NCI-H2081 (cell line): ENCODE data around the gene OR2A2.
A peak's percentile ranks its signal among the peaks of the same experiment; 100 is the strongest.
"Not testable (repeated sequence)": the region's sequence is repeated elsewhere in the genome, so short reads cannot be mapped to it uniquely, and the experiment has no call there.

ENCODE experiments used
- DNase-seq, 2 experiments: peaks; one replicate each; lab custom pipeline; 2025; lab: John Stamatoyannopoulos, UW

Gene OR2A2, protein sequence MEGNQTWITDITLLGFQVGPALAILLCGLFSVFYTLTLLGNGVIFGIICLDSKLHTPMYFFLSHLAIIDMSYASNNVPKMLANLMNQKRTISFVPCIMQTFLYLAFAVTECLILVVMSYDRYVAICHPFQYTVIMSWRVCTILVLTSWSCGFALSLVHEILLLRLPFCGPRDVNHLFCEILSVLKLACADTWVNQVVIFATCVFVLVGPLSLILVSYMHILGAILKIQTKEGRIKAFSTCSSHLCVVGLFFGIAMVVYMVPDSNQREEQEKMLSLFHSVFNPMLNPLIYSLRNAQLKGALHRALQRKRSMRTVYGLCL

DNA sequence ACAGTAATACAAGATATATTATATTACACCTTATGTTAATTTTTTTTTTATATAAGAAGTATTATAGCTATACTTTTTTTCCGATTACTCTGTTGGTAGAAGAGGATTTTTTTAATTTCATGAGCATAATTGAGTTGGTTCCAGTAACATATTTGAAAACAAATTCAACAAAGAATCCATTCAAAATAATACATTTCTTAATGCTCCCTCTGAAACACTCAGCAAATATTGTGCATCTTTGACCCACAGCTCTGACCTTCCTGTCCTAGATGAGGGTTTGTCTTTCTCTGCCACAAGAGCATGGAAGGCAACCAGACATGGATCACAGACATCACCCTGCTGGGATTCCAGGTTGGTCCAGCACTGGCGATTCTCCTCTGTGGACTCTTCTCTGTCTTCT lies at the start of gene OR2A2:
TSS of gene OR2A2 (plus strand) at position 301 of the 400 bp plus-strand sequence. CDS start at position 301, 0 bp downstream.
- DNase-seq: no peak

DNA sequence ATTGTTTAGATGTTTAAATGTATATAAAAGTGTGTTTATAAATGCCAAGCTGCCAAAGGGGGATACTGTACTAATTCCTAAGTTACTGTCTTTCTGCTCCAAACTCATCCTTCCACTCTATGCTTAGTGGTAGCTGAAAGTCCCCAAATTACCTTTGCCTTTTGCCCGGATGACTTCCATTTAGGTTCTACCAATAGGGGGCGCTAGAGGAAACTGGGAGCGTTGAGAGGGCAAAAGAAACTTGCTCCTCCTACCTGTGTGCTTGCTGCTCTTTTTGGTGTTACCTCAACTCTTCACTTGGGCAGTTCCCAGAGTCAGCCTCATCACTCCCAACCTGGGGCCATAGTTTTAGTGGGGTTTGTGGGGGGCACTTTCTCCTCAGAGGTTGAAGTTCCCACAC lies 45.7 kb upstream of the OR2A2 start:
- DNase-seq: no peak

DNA sequence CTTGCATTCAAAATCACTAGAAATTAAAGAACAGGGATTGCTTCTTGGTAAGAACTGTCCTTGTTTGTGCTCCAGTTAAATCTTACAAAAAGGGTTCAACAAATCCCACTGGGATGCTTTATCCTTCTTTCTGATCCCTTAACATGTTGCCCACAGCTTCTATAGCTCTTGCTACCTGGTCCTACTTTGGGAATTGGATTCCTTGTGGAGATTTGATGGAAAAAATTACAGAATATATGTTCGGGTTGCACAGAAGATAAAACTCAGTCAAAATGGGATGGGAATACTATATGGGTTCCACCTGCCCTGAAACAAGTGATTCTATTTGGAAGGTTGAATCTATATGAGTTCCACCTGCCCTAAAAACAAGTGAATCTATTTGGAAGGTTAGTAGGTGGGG lies 39.9 kb upstream of the OR2A2 start, which contains the start of gene OR2A25:
TSS of gene OR2A25 (plus strand) at position 301 of the 400 bp plus-strand sequence. CDS start 4,409 bp downstream, outside the sequence.
- no peak for DNase-seq

DNA sequence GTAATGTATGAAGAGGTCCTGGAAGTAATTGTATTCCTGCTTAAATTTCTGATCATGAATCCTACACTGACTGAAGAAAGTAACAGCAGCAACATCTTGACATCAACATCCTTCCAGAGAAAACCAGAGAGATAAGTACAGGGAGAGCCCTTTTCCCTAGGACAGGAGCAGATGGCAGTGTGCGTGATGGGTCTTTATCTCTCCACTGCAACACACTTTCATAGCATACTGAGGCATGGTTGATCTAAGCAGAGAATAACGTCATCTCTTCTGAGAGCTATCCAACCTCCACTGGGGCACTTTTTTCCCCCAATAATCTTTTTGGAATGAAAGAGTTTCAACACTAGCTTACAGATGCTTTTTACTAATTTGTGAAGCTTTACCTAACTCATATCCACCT lies 39.4 kb upstream of the OR2A2 start:
- no peak for DNase-seq

DNA sequence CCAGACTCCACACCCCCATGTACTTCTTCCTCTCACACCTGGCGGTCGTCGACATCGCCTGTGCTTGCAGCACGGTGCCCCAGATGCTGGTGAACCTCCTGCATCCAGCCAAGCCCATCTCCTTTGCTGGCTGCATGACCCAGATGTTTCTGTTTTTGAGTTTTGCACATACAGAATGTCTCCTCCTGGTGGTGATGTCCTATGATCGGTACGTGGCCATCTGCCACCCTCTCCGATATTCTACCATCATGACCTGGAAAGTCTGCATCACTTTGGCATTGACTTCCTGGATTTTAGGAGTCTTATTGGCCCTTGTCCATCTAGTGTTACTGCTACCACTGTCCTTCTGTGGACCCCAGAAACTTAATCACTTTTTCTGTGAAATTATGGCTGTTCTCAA lies 35.0 kb upstream of the OR2A2 start:
- no peak for DNase-seq

DNA sequence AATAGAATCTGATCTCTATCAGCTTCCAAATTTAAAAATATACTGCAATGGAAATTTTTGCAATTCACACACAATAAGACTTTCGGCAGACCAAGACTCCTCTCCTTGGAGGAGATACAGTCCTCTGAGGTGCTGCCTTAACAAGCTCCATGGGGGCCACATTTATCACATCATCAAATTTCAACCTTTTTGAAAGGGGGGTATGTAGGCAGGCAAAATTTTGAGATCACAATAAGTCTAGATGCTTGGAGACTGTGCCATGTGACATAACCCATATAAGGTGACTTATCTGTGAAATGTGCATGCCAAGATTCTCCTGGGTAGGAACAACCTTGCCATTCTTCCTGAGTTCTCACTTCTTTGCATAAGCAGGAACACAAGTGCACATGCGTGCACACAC lies 23.4 kb upstream of the OR2A2 start, which contains the start of gene OR2A12:
TSS of gene OR2A12 (plus strand) at position 301 of the 400 bp plus-strand sequence. CDS start 8,830 bp downstream, outside the sequence.
- DNase-seq: no peak

DNA sequence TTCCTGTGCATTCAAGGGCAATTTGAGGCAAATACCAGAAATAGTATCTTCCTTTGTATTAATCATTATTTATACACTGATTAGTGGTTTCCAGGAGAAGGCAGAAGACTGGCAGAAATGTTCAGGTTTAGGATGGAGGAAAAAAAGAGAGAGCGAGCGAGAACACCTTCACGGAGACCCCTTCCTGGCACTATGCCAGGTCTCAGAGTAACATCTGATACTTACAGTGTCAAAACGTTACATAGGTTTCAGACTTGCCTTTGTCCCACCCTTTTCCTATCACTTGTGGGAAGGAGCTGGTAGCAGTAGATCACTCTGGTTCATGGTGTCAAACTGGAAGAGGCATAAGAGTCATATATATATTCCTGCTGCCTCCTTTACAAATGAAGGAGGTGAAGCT lies 22.7 kb upstream of the OR2A2 start:
- DNase-seq: no peak

DNA sequence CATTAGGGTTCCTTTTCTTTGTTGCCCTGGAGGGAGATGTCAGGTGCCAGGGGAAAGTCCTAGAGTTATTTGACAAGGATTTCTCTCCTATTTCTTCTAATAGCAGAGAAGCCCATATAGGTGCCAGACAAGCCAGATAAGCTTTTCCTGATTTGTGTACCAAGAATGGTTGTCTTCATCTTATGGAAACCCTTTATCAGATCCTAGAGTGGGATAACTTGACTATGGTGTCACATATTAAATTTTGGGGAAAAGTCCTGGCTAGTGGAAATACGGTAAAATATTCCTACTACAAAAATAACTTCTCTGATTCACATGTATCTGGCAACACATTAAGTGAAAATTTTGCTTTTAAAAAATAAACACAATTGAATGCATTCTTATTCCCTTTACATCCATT lies 22.2 kb upstream of the OR2A2 start:
- no peak for DNase-seq

DNA sequence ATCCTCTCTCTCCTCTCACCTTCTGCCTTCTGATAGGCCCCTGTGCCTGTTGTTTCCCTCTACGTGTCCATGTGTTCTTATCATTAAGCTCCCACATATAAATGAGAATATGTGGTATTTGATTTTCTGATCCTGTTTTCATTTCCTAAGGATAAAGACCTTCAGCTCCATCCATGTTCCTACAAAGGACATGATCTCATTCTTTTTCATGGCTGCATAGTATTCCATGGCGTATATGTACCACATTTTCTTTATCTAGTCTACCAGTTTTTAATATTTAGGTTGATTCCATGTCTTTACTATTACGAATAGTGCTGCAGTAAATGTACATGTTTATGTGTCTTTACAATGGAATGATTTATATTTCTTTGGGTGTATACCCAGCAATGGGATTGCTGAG lies 18.7 kb upstream of the OR2A2 start:
- no peak for DNase-seq

DNA sequence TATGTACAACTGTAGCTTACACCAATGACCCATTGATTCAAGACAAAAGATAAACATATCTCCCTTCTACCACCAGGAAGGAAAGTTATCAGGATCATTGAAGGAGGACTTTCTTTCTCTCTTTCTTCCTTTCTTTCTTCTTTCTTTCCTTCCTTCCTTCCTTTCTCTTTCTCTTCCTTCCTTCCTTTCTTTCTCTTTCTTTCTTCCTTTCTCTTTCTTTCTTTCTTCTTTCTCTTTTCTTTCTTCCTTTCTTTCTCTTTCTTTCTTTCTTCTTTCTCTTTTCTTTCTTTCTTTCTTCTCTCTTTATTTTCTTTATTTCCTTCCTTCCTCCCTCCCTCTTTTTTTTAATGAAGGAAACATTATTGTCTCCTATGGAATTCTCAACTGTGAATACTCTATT lies 10.6 kb upstream of the OR2A2 start:
- no peak for DNase-seq

DNA sequence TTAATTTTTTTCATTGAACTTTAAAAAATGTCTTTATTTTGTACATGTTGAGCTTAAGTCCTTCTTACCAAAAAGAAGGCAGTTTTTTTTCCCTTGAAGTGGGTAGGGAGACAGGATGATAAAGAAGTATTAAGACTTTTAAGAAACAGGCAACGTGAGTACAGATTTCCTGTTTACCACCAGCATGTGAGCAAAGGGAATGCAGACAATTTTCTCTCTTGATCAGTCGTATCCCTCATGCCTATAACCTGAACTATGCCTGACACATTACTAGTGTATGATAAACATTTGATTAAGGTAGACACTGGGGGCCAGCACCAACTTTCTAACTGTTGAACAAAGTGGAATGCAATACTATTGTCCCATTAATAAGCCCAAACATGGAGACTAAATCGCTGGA lies 8.8 kb upstream of the OR2A2 start:
- DNase-seq: no peak

DNA sequence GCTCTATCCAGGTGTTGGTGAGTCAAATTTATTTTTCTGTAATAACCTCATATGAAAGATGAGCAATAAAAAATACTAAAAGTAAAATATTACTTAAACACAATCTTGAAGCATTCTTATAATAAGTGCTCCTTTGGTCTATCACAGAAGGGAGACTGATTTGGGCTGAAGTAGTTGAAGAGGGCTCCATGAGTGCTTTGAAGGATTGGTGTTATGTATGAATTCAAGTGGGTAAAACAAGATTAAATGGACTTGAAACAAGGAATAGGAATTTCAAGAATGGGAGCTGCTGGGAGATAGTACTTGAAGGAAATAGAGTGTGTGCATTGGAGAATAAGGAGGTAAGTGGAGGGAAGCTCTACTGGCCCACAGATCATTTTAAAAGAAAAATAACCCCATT lies 7.3 kb upstream of the OR2A2 start:
- DNase-seq: no peak

DNA sequence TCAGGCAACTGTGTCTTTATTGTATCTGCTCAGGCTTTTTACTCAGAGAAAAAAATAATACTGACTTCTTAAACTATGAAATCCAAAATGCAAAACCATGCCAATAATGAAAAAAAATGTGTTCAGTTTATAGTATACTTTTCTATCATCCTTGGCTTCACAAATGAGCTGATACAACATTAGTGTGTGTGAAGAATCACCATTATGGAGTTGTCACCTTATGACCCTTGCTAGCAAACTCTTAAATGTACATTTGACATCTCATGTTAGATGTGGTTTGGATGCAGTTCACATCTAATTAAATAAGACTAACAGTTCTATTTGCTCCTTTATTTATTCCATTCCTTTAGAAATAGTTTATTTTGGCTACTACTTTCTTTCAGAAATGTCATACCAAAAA lies 4.2 kb upstream of the OR2A2 start:
- no peak for DNase-seq

DNA sequence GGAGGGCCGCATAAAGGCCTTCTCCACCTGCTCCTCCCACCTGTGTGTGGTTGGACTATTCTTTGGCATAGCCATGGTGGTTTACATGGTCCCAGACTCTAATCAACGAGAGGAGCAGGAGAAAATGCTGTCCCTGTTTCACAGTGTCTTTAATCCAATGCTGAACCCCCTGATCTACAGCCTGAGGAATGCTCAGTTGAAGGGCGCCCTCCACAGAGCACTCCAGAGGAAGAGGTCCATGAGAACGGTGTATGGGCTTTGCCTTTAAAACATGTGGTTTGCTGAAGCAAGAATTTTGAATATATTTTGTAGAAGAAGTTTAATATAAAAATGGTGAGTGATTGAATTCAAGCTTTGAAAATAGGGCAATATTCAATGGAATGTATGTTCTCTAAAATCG lies 889 bp downstream of the OR2A2 start:
- no peak for DNase-seq

DNA sequence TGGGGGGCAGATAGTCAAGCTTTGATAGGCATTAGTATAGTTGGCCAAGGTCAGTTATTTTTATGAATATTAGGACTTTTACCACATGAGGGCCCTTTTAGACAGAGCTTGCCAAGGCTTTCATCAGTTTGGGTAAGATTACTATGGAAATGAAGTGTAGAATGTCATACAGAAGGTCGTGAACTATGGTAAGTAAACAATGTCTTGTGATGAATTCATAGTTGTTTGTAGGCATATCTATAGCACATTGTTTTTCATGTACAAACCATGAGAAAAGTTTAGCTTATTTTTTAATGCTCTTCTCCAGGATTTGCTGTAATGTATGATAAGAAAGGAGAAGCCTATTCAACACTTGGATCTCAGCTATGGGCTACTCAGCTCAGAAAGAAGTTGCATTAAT lies 4.3 kb downstream of the OR2A2 start:
- no peak for DNase-seq

DNA sequence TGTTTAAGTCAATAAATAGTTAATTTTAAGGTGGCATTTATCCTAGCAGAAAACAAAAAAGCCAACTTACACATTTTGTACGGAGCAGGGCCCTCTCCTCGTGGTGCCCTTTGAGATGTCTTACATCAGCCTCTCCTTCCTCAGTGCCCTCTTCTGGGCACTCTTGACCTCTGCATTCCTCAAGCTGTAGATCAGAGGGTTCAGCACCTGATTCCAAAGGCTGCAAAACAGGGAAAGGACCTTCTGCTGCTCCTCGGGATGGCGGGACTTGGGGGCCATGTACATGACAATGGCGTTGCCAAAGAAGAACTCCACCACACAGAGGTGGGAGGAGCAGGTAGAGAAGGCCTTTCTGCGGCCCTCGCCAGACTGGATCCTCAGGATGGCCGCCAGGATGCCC lies 9.0 kb downstream of the OR2A2 start:
- DNase-seq: no peak

DNA sequence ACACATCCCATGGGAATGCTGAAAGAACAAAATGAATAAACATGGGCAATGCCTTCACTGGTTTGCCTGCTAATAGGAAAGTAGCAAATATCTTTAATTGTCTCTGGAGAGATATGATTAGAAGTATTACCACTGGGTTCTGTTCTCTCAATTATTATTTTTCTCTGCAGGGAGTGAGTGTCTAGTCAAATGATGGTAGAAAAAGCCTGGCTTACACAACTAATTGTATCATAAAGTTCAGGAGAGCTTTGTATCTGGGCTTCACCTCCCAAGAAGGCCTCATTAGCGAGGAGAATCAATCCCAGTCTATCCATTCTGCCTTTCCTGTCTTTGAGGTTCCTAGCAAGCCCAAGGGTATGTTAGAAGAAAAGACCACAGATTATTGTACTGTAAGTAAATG lies 13.5 kb downstream of the OR2A2 start, which contains the start of gene OR2A14:
TSS of gene OR2A14 (plus strand) at position 301 of the 400 bp plus-strand sequence. CDS start 5,937 bp downstream, outside the sequence.
- DNase-seq: no peak

DNA sequence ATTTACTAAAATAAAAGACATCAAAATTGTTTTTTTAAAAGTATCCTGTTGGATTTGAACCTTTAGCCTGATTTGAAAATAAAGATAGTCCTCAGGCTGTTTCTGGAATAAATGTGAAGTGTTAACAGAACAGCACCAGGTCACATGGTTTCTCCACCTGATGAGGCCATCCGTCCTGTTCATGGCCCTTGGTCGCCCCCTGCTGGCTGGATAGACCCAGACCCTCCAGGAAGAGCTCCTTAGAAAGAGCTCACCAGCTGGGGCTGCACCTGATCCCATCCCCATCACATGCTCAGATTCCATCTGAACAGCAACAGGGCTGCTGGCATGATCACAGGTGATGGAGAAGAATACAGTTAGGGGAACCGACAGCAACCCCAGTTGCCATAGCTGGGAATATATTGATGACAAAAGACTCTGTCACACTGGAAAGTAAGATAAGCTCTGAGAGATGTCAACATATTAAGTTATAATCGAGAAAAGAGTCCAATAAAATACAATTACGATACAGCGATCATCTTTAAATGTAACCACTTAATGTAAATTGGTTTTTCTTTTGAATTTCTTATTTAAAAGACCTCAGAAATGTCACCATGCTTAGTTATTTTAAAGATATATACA lies 18.4 kb downstream of the OR2A2 start:
- DNase-seq: peak; percentile 90 to 94

DNA sequence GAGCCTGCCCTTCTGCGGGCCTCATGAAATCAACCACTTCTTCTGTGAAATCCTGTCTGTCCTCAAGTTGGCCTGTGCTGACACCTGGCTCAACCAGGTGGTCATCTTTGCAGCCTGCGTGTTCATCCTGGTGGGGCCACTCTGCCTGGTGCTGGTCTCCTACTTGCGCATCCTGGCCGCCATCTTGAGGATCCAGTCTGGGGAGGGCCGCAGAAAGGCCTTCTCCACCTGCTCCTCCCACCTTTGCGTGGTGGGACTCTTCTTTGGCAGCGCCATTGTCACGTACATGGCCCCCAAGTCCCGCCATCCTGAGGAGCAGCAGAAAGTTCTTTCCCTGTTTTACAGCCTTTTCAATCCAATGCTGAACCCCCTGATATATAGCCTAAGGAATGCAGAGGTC lies 20.2 kb downstream of the OR2A2 start:
- DNase-seq: not testable (repeated sequence)

DNA sequence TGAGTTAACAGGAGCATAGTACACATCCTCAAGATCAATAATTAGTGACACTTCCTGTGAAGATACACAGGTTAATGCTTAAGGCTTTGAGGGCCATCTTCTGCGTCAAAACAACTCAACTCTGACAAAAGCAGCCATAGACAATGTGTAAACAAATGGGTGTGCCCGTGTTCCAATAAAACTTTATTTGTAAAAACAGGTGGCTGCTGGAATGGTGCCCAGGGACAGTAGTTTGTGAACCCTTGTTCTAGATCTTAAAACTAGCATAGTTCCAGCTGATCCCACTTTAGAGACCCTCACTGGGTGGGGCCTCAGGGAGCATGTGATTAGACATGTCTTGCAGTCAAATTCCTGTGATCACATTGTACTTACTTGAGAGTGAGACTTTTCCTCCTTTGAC lies 21.3 kb downstream of the OR2A2 start:
- no peak for DNase-seq

DNA sequence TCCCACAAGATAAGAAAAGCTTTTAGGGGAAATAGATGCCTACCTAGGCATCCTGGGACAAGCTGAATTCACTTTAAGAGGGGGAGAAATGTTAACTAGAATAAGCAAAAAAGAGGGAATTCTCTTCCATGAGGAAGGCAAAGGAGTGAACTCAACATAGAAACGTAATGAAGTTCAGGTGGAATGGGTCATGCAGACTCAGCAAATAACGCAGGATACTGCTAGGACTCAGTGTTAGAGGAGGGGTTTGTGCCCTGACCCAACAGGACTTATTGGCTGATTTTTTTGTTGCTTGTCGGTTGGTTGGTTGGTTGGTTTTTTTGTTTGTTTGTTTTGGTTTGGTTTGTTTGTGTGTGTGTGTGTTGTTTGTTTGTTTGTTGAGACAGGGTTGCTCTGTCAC lies 22.9 kb downstream of the OR2A2 start:
- DNase-seq: no peak

DNA sequence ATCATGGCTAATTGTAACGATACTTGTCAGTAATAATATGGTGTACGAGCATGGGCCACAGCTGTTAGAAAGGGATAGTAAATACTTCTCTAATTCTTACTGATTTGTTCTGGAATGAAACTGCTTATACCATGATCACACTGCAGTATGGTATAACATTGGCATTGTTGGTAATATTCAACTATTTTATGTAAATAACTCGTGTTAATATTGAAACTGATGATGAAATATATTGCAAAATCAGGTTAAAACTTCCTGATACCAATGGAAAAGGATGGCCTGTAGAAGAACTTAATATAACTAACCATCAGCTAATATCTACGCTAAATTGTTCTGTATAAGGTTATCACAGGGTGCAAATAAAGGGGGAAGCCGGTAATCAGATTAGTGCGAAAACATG lies 23.9 kb downstream of the OR2A2 start:
- no peak for DNase-seq

DNA sequence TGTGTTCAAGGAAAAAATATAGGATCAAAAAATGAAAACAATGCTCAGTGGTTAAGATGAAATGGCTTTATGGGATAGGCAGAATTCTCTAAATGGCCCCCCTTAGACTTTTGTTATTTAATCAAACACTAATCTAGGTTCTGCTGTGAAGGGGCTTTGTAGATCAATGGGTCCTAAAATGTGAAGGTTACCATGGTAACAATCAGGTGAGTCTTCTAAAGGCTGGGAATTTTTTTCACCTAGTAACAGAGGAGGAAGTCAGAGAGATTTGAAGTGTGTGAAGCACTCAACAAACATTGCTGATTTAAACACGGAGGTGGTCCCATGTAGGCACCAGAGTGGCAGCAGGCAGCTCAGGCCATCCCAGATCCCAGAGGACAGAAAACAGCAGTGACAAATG lies 24.7 kb downstream of the OR2A2 start:
- DNase-seq: no peak

DNA sequence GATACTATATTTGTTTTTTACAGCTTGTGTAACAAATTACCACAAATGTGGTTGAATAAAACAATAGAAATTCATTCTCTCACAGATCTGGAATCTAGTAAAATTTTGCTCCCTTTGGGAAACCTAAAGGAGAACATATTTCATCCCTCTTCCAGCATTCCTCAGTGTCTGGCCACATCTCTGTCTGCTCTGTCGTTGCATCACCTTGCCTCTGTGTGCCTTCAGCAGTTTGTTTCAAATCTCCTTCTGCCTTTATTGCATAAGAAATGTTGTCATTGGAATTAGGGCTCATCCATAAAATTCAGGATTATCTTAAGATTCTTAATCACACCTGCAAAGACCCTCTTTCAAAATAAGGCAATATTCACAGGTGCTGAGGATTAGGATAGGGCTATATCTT lies 28.1 kb downstream of the OR2A2 start:
- DNase-seq: no peak
